ENCODE results near the gene OR4F6. TPM values are rescaled to one million over a fixed set of nuclear protein-coding genes. Genes with fewer than 3 reads are reported as not detected.

The OR4F6 gene
- total and polyA plus RNA-seq, 8 donors, result not detected

DNA sequence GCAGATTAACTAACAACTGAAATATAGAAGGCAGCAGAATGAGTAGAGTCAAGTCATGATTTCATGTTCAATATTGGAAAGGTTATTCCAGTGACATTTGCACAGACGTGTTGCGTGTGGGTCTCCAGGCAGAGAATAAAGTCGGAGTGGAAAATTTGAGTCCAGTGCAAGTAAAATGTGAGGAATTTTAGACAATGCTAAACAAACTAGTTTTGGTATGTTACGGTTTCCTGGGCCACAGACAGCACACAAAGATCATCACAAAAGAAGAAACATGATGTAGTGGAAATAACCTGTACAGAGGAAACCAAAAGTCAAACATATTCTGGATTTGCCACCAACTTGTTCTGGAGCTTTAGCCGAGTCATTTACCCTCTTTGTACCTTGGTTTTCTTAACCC lies 367 bp downstream of the OR4F6 start:
- DNase-seq, result no peak
- TF ChIP-seq CTCF (IDR thresholded peaks at IDR 0.05), result no peak
- no peak for FAIRE-seq
- no peak overlapping the region for H3K4me3 ChIP-seq
- ATAC-seq, result no peak
- H3K27ac ChIP-seq, result no peak overlapping the region
- intact Hi-C loops (cut with DNase I), result no loop called here
- no peaks in the 10 kb centered on the region for H3K9me3 ChIP-seq
- H3K27me3 ChIP-seq, result peaks cover 0 to 5% (median 0%) of the 10 kb centered on the region in 4 donors
- H3K36me3 ChIP-seq, result no peaks in the 10 kb centered on the region
- WGBS, 2 donors, result 59 to 67% methylated on average over 5 of the region's 5 CpGs
- no peaks in the 10 kb centered on the region for H3K4me1 ChIP-seq

DNA sequence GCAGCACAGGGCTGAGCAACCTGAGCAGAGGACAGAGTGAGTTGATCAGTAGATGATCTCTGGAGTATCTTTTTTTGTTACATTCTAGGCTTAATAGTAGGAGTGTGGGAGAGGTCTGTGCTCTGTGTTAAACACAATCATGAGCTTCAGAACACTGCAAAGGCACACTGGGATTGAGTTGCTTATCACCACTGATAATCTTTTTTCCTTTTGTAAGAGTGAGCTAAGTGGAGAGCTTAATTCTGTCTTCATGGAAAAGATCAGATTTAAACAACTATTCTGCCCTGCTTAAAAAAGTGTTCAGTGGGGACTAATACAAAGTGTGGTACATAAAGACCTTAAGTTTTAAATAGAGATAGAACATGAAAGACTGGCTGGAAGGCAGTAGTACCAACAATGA lies 1.1 kb downstream of the OR4F6 start:
- Histone ChIP-seq H3K4me3 (no peak overlapping the region), H3K4me1 (no peaks in the 10 kb centered on the region), H3K36me3 (no peaks in the 10 kb centered on the region), H3K27me3 (peaks cover 0 to 5% (median 0%) of the 10 kb centered on the region in 4 donors), H3K9me3 (no peaks in the 10 kb centered on the region), H3K27ac (no peak overlapping the region)
- intact Hi-C loops (cut with DNase I), result no loop called here
- DNase-seq (no peak), FAIRE-seq (no peak), ATAC-seq (no peak)
- no peak for TF ChIP-seq CTCF (IDR thresholded peaks at IDR 0.05)

- intact Hi-C loops (cut with DNase I), result no loop called here
- no peak for FAIRE-seq
- TF ChIP-seq CTCF (IDR thresholded peaks at IDR 0.05), result no peak
These were observed 1.6 kb downstream of the OR4F6 start for GRCh38 chr15:101804941-101805340.

GRCh38 chr15:101805605-101806345 lies 2.5 kb downstream of the OR4F6 start:
- no peak for FAIRE-seq
- H3K4me1 ChIP-seq, result no peaks in the 10 kb centered on the region
- WGBS, 2 donors, result 61% methylated on average over 6 of the region's 6 CpGs

More at GRCh38 chr15:101804941-101805340, 1.6 kb downstream of the OR4F6 start:
- Histone ChIP-seq H3K4me3 (no peak overlapping the region), H3K27ac (no peak overlapping the region), H3K36me3 (no peaks in the 10 kb centered on the region), H3K9me3 (no peaks in the 10 kb centered on the region), H3K27me3 (peaks cover 0 to 5% (median 0%) of the 10 kb centered on the region in 4 donors), H3K4me1 (no peaks in the 10 kb centered on the region)
- ATAC-seq, result no peak
- DNase-seq, result no peak

More at GRCh38 chr15:101805605-101806345, 2.5 kb downstream of the OR4F6 start:
- no peak for DNase-seq
- Histone ChIP-seq H3K36me3 (no peaks in the 10 kb centered on the region), H3K27ac (no peak overlapping the region), H3K4me3 (no peak overlapping the region), H3K27me3 (no peaks in the 10 kb centered on the region), H3K9me3 (no peaks in the 10 kb centered on the region)
- TF ChIP-seq CTCF (IDR thresholded peaks at IDR 0.05), result no peak
- intact Hi-C loops (cut with DNase I), result no loop called here
- ATAC-seq, result no peak
